Heart right ventricle (tissue), 16 donors: ENCODE data around the gene XPR1. TPM values are rescaled to one million over a fixed set of nuclear protein-coding genes. Genes with fewer than 3 reads are reported as not detected.
A peak's percentile ranks its signal among the peaks of the same experiment; 100 is the strongest.

Experiments
- ATAC-seq, 8 donors: fragments of 200-7000 bp; cut with Tn5 transposase; one replicate each; pipeline ENCODE4 v1.9.1; 2020; ENCODE audit warnings: mild to moderate bottlenecking in 8 of 8, moderate library complexity in 8 of 8, moderate number of reproducible peaks in 1 of 8
- DNase-seq, 2 donors: peaks; one replicate each; pipeline ENCODE4 v3.0.0-alpha.2; 2020
- H3K27ac ChIP-seq, 10 donors: fragments of 200-600 bp; sonication (generic) in 2 of 10; one replicate each; pipeline versions ENCODE4 v1.5.0 to v1.8.0; 2020 to 2022; ENCODE audit warnings: mild to moderate bottlenecking in 3 of 10
- H3K27me3 ChIP-seq, 7 donors: fragments of 200-600 bp; one replicate each; pipeline ENCODE4 v1.8.0; 2021 to 2022; ENCODE audit warnings: mild to moderate bottlenecking in 2 of 7
- H3K36me3 ChIP-seq, 9 donors: fragments of 200-600 bp; sonication (generic) in 1 of 9; one replicate each; pipeline versions ENCODE4 v1.5.0 to v1.8.0; 2020 to 2022; ENCODE audit warnings: mild to moderate bottlenecking in 2 of 9
- H3K4me1 ChIP-seq, 9 donors: fragments of 200-600 bp; sonication (generic) in 1 of 9; one replicate each; pipeline versions ENCODE4 v1.5.0 to v1.8.0; 2020 to 2022; ENCODE audit warnings: mild to moderate bottlenecking in 4 of 9
- H3K4me3 ChIP-seq, 10 donors: fragments of 200-600 bp; sonication (generic) in 2 of 10; one replicate each; pipeline versions ENCODE4 v1.5.0 to v1.8.0; 2020 to 2022; ENCODE audit warnings: mild to moderate bottlenecking in 7 of 10, moderate library complexity in 2 of 10
- H3K9me3 ChIP-seq, 11 donors: fragments of 200-600 bp in 10 of 11; sonication (generic) in 2 of 11; one replicate each; pipeline versions ENCODE4 v1.5.0 to v1.8.0; 2013 to 2022; ENCODE audit warnings: mild to moderate bottlenecking in 2 of 11, control low read depth in 1 of 11, moderate library complexity in 1 of 11
- WGBS, 2 donors: extraction: QIAGEN DNeasy Blood & Tissue Kit; methylation state at CpG; one replicate each; pipeline ENCODE4 v1.1.7; 2013; ENCODE audit warnings: inconsistent platforms in 1 of 2; 5-methylcytosine and 5-hydroxymethylcytosine counted together
- intact Hi-C, 10 donors: fragments of 100-400 bp; cut with DNase I; formaldehyde crosslinking; loops; one replicate each; pipeline versions ENCODE4 v1.11.1 to v1.14.2; 2022
- polyA plus RNA-seq, 2 donors: library from polyadenylated mRNA; stranded (reverse); fragments of 200-250 nt; gene quantifications; one replicate each; pipeline ENCODE4 v1.2.3, GENCODE V29; 2013
- total RNA-seq, 10 donors: library from RNA; stranded (reverse); fragmentation: NEBNext Ultra II Directional in 3 of 10; extraction: Animal tissue kit (Norgen Biotek cat#: 25700) in 3 of 10; gene quantifications; one replicate each; pipeline versions ENCODE4 v1.2.1 to v1.2.4, GENCODE V29; 2021 to 2023
- TF ChIP-seq, protein P1 (sequence below), 9 donors: fragments of 200-600 bp; sonication (generic) in 2 of 9; IDR thresholded peaks; one replicate each; pipeline versions ENCODE4 v1.5.0 to v1.8.0; 2021 to 2022; ENCODE audit warnings: antibody characterized with exemption in 9 of 9, mild to moderate bottlenecking in 5 of 9, moderate library complexity in 1 of 9
- donor health status: Arrhythmogenic right ventricular cardiomyopathy.
- donor health status: ischemic (EF 13 %, LVEDD 7.1; RV severe dilation, severe dysfunction).
- donor health status: healthy with polysubstance abuse.
- donor health status: DM: no; HTN: yes; CAD: no.
- donor health status: DM: no; HTN: no; CAD: no.
- donor health status: ischemic (EF 25% LVEDD 6.9; RV normal size, moderate dysfunction).
- donor health status: ischemic (EF 25% LVEDD 5.7; RV mildly dilated, moderate dysfunction).
- donor health status: healthy.
- donor health status: DM: yes; HTN: yes; CAD: no.
- donor health status: Ischemic cardiomyopathy.
- donor health status: ischemic (EF 35%, LVEDD 5.7; RV mildly dilated, moderate dysfunction).
- donor health status: nonischemic (EF 11% LVEDD 7.7; RV severe dilation, severe dysfunction).
- donor health status: DM: yes; HTN: yes; CAD: no.
- donor health status: PGD.
- donor health status: ischemic (EF 29% LVEDD 5.4; RV normal size, mild dysfunction).
- donor health status: nonischemic (EF 23%, LVEDD 6.1; RV moderate dilation, normal function).

Gene XPR1
- total and polyA plus RNA-seq, 12 donors = 18.3 to 142 (median 70.0) TPM

DNA sequence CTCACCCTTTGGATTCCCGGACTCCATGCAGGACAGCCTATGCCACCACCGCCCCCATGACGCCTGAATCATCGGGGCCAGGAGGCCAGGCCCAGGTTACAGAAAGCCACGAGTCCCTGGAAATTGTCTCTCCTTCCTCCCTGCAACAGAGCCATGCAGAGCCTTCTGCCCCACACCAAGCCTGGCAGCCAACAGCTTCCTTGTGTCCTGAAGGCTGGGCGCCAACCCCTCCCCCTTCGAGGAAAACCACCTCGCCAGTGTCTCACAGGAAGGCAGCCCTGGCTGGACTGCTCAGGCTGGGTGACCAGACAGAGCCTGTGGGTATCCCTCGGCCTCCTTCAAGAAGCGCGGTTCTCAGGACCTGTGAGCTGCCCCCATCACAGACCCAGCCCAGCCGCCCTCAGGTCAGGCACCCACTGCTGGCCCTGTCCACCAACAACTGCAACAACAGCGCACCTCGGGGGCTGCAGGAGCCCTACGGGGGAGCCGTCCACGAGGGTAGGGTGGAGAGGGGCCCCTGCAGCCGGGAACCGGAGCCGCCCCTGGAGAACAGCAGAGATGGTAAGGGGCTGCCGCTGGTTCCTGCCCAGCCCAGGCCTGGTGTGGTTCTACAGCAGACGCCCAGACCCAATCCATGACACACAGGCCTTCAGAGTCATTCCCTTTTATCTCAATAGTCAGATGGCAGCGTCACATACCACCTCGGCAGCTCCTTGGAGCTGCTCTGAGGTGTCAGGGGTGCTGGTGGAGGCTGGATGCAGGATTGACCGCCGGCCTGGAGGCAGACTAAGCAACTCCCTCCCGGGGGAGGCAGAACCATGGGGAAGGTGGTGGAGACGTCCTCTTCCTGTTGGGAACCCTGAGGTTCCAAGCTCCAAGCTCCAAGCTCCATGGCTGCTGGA is 304.5 kb downstream of the XPR1 start:
- ATAC-seq (peak in 1 of 8 donors; percentile 5), DNase-seq (no peak)
- no peaks in the 10 kb centered on the region for H3K9me3 ChIP-seq
- no peaks in the 10 kb centered on the region for H3K4me1 ChIP-seq
- H3K27me3 ChIP-seq = no peaks in the 10 kb centered on the region
- no peak overlapping the region for H3K4me3 ChIP-seq
- H3K36me3 ChIP-seq = peaks cover 0 to 65% (median 3%) of the 10 kb centered on the region in 9 donors
- TF ChIP-seq, protein P1, sequence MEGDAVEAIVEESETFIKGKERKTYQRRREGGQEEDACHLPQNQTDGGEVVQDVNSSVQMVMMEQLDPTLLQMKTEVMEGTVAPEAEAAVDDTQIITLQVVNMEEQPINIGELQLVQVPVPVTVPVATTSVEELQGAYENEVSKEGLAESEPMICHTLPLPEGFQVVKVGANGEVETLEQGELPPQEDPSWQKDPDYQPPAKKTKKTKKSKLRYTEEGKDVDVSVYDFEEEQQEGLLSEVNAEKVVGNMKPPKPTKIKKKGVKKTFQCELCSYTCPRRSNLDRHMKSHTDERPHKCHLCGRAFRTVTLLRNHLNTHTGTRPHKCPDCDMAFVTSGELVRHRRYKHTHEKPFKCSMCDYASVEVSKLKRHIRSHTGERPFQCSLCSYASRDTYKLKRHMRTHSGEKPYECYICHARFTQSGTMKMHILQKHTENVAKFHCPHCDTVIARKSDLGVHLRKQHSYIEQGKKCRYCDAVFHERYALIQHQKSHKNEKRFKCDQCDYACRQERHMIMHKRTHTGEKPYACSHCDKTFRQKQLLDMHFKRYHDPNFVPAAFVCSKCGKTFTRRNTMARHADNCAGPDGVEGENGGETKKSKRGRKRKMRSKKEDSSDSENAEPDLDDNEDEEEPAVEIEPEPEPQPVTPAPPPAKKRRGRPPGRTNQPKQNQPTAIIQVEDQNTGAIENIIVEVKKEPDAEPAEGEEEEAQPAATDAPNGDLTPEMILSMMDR (IDR thresholded peaks at IDR 0.05) = no peak
- intact Hi-C loops = no loop called here
- no peak overlapping the region for H3K27ac ChIP-seq
- WGBS, 2 donors = 89% methylated on average over 28 of the region's 28 CpGs

DNA sequence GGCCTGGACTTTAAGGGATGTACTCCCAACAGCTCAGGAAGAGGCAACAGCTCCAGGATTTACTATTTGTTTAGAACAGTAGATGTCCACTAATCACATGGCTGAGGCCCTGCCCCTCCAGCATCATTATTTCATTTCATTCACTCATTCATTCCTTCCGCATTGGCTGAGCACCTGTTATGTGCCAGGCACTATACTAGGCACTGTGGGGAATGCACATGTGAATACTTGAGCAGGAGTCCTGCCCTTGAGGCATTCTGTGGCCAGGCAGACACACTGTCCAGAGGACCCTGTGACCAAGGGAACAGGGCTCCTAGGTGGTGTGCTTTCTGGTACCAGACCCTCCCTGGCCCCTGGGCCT is 305.2 kb downstream of the XPR1 start:
- TF ChIP-seq, protein P1 (IDR thresholded peaks at IDR 0.05) = no peak
- intact Hi-C loops = no loop called here
- Histone ChIP-seq H3K27ac (no peak overlapping the region), H3K4me3 (no peak overlapping the region), H3K9me3 (no peaks in the 10 kb centered on the region), H3K36me3 (peaks cover 0 to 69% (median 3%) of the 10 kb centered on the region in 9 donors), H3K4me1 (no peaks in the 10 kb centered on the region), H3K27me3 (no peaks in the 10 kb centered on the region)
- DNase-seq = no peak
- no peak for ATAC-seq
- 57 to 68% methylated on average over 1 of the region's 1 CpG for WGBS, 2 donors

DNA sequence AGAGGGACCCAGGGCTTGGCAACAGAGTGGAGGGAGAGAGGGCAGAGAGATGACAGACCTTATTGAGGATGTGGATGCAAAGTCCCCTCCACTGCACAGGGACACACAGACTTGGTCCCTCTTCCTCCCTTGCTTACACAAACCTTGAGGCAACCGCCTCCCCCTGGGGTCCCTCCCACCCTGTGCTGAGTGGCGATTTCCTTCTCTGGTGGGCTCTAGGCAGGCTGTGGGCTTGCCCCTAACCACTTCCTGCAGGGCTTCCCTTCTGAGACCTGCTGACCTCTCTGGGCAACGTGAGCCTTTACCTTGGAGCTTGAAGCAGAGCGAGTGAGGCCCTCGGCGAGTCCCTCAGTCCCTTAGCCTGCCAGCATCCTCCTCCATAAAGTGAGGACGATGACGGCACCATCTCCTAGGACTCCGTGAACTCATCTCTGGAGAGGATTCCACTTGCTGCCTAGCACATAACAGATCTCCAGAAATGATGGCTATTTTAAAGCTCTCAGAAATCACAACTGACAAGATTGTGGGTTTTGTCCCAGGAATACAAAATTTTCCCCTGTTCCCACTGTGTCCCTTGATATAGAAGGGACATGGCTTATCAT is 305.9 kb downstream of the XPR1 start:
- H3K9me3 ChIP-seq = no peaks in the 10 kb centered on the region
- no peak overlapping the region for H3K4me3 ChIP-seq
- H3K27ac ChIP-seq = no peak overlapping the region
- intact Hi-C loops = no loop called here
- DNase-seq (no peak), ATAC-seq (no peak)
- TF ChIP-seq, protein P1 (IDR thresholded peaks at IDR 0.05) = no peak
- no peaks in the 10 kb centered on the region for H3K4me1 ChIP-seq
- WGBS, 2 donors = 83% methylated on average over 9 of the region's 9 CpGs
- H3K36me3 ChIP-seq = peaks cover 0 to 75% (median 3%) of the 10 kb centered on the region in 9 donors
- H3K27me3 ChIP-seq = no peaks in the 10 kb centered on the region

DNA sequence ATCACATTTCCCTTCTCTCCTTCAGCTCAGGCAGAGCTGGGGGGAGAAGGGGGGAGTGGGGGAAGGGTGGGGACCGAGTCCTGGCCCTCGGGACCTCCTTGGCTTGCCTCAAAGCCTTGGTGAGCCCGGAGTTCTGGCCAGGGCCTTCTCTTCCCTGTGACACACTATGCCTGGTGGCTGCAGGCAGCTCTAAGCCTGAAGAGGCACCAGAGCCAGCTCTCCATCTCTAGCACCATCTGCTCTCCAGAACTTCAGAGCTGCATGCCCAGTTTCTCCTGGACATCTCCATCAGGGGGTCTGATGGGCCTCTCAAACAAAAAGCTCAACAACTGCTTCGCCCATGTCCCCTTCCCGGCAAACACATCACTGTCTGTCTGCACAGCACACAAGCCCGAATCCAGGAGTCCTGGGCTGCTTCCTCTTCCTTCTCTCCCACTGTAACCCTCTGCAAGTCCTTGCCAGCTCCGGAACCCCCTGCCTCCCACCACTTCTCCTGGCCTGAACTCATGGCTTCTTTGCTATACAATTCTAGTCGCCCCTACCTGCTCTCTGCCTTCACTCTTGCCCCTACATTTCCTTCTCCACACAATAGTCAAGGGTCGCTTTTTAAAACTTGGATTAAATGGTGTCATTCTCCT is 307.4 kb downstream of the XPR1 start:
- H3K4me1 ChIP-seq = no peaks in the 10 kb centered on the region
- no peaks in the 10 kb centered on the region for H3K9me3 ChIP-seq
- no peak overlapping the region for H3K27ac ChIP-seq
- TF ChIP-seq, protein P1 (IDR thresholded peaks at IDR 0.05) = no peak
- 78 to 80% methylated on average over 9 of the region's 9 CpGs for WGBS, 2 donors
- ATAC-seq = no peak
- DNase-seq = no peak
- intact Hi-C loops = no loop called here
- H3K27me3 ChIP-seq = no peaks in the 10 kb centered on the region
- H3K4me3 ChIP-seq = no peak overlapping the region
- peaks cover 0 to 82% (median 5%) of the 10 kb centered on the region in 9 donors for H3K36me3 ChIP-seq
